Measurements from ENCODE around the gene MAD1L1.

DNA sequence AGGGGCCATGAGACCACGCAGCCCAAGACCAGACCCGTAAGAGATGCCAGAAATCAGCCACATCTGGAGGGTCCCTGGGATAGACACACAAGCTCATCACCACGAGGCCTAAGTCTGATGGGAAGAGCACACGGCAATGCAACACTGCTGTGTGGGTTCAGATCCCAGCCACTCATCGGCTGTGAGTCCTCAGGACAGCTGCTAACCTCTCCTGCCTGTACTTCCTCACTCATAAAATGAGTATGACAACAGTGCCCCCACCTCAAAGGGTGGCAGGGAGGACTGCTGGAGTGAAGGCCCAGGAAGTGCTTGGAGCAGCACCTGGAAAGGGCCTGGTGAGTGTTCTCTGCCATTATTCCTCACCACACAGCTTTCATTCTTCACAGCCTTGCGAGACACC lies 60.9 kb downstream of the MAD1L1 start:
- TF ChIP-seq ELK1 (IDR thresholded peaks at IDR 0.05; ENCODE audit: borderline replicate concordance, low read depth, low read length), result no peak
- TF ChIP-seq, protein P1, sequence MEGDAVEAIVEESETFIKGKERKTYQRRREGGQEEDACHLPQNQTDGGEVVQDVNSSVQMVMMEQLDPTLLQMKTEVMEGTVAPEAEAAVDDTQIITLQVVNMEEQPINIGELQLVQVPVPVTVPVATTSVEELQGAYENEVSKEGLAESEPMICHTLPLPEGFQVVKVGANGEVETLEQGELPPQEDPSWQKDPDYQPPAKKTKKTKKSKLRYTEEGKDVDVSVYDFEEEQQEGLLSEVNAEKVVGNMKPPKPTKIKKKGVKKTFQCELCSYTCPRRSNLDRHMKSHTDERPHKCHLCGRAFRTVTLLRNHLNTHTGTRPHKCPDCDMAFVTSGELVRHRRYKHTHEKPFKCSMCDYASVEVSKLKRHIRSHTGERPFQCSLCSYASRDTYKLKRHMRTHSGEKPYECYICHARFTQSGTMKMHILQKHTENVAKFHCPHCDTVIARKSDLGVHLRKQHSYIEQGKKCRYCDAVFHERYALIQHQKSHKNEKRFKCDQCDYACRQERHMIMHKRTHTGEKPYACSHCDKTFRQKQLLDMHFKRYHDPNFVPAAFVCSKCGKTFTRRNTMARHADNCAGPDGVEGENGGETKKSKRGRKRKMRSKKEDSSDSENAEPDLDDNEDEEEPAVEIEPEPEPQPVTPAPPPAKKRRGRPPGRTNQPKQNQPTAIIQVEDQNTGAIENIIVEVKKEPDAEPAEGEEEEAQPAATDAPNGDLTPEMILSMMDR (conservative IDR thresholded peaks at IDR 0.05; ENCODE audit: low read depth, low read length), result no peak
- TF ChIP-seq RFX5 (IDR thresholded peaks at IDR 0.05; ENCODE audit: low read depth, low read length), result no peak
- TF ChIP-seq BHLHE40 (IDR thresholded peaks at IDR 0.05; ENCODE audit: low read depth, low read length), result no peak
- TF ChIP-seq POLR2A (IDR thresholded peaks at IDR 0.05; ENCODE audit: low read depth, low read length), result no peak
- TF ChIP-seq RAD21 (IDR thresholded peaks at IDR 0.05; ENCODE audit: low read length), result no peak
- no peak for TF ChIP-seq CHD1 (IDR thresholded peaks at IDR 0.05; ENCODE audit: low read depth, low read length)
